Measurements from ENCODE around the gene ANXA1.
A peak's percentile ranks its signal among the peaks of the same experiment; 100 is the strongest.
"Not testable (repeated sequence)": the region's sequence is repeated elsewhere in the genome, so short reads cannot be mapped to it uniquely, and the experiment has no call there.

Gene ANXA1

GRCh38 chr9:73170185-73170957, 18.7 kb downstream of the ANXA1 start:
- DNase-seq = no peak

- no peak for DNase-seq
These were observed 21.2 kb downstream of the ANXA1 start for GRCh38 chr9:73172901-73173215.

- DNase-seq = no peak
These were observed 22.1 kb downstream of the ANXA1 start for GRCh38 chr9:73173557-73174329.

GRCh38 chr9:73174330-73174980, 22.8 kb downstream of the ANXA1 start:
- DNase-seq = no peak

GRCh38 chr9:73176450-73176875, 24.8 kb downstream of the ANXA1 start:
- DNase-seq = no peak

GRCh38 chr9:73178044-73178443, 26.4 kb downstream of the ANXA1 start:
- no peak for DNase-seq

- no peak for DNase-seq
These were observed 27.9 kb downstream of the ANXA1 start for GRCh38 chr9:73179589-73179988.

- no peak for DNase-seq
These were observed 28.7 kb downstream of the ANXA1 start for GRCh38 chr9:73180403-73180802.

GRCh38 chr9:73182928-73183327, 31.3 kb downstream of the ANXA1 start:
- no peak for DNase-seq

- no peak for DNase-seq
These were observed 31.8 kb downstream of the ANXA1 start for GRCh38 chr9:73183428-73183827.

- peak in 2 of 5 experiments; percentile 24 to 54 for DNase-seq
These were observed 32.5 kb downstream of the ANXA1 start for GRCh38 chr9:73183917-73184861.

- DNase-seq = not testable (repeated sequence)
These were observed 39.4 kb downstream of the ANXA1 start for GRCh38 chr9:73191109-73191508.

- no peak for DNase-seq
These were observed 42.6 kb downstream of the ANXA1 start for GRCh38 chr9:73194284-73194683.

- no peak for DNase-seq
These were observed 47.8 kb downstream of the ANXA1 start for GRCh38 chr9:73199448-73199847.

GRCh38 chr9:73199886-73200285, 48.2 kb downstream of the ANXA1 start:
- peak in 1 of 5 experiments; percentile 22 for DNase-seq

GRCh38 chr9:73200694-73201452, 49.2 kb downstream of the ANXA1 start:
- peak in 2 of 5 experiments; percentile 8 to 50 for DNase-seq

GRCh38 chr9:73202980-73203379, 51.3 kb downstream of the ANXA1 start:
- no peak for DNase-seq

- no peak for DNase-seq
These were observed 53.3 kb downstream of the ANXA1 start for GRCh38 chr9:73204936-73205335.

GRCh38 chr9:73206851-73207250, 55.2 kb downstream of the ANXA1 start:
- no peak for DNase-seq

GRCh38 chr9:73210886-73211666, 59.4 kb downstream of the ANXA1 start:
- no peak for DNase-seq

- peak in 1 of 5 experiments; percentile 17 for DNase-seq
These were observed 61.6 kb downstream of the ANXA1 start for GRCh38 chr9:73213300-73213699.
